Astrocyte (in vitro differentiated cells and primary cell): ENCODE data around the gene NRTN. TPM values are rescaled to one million over a fixed set of nuclear protein-coding genes. Genes with fewer than 3 reads are reported as not detected.

ENCODE experiments used
- DNase-seq: peaks from one replicate; pipeline ENCODE4 v3.0.0-alpha.2; 2010; ENCODE audit warnings: low read depth
- FAIRE-seq: peaks from 2 replicates; lab custom pipeline; 2011; peaks lifted over from hg19 to GRCh38; lab: Jason Lieb, UNC
- H2AFZ ChIP-seq: 2 replicates; pipeline ENCODE4 v1.6.0; 2012; ENCODE audit warnings: low read depth, low read length, inconsistent platforms
- H3K27ac ChIP-seq: 2 replicates; pipeline ENCODE4 v1.5.1; 2011; ENCODE audit warnings: low read depth, low read length, inconsistent platforms
- H3K27me3 ChIP-seq: 2 replicates; pipeline ENCODE4 v1.6.0; 2011; ENCODE audit warnings: low read length, inconsistent platforms; ENCODE audit not compliant: insufficient read depth
- H3K36me3 ChIP-seq: 2 replicates; pipeline ENCODE4 v1.5.1; 2011; ENCODE audit warnings: low read length, inconsistent platforms; ENCODE audit not compliant: insufficient read depth
- H3K4me1 ChIP-seq: 2 replicates; pipeline ENCODE4 v1.5.1; 2011; ENCODE audit warnings: low read length, inconsistent platforms; ENCODE audit not compliant: insufficient read depth
- H3K4me2 ChIP-seq: 2 replicates; pipeline ENCODE4 v1.6.0; 2012; ENCODE audit warnings: low read length, inconsistent platforms
- H3K4me3 ChIP-seq: 2 replicates; pipeline ENCODE4 v1.5.1; 2011; ENCODE audit warnings: low read depth, mild to moderate bottlenecking, low read length, inconsistent platforms; ENCODE audit not compliant: insufficient read depth
- H3K79me2 ChIP-seq: 2 replicates; pipeline ENCODE4 v1.6.0; 2012; ENCODE audit warnings: mild to moderate bottlenecking, low read length, inconsistent platforms; ENCODE audit not compliant: insufficient read depth
- H3K9ac ChIP-seq: 2 replicates; pipeline ENCODE4 v1.6.0; 2012; ENCODE audit warnings: mild to moderate bottlenecking, low read length, inconsistent platforms
- H3K9me3 ChIP-seq: 2 replicates; pipeline ENCODE4 v1.5.1; 2012; ENCODE audit warnings: low read depth, mild to moderate bottlenecking, low read length, inconsistent platforms; ENCODE audit not compliant: insufficient read depth
- H4K20me1 ChIP-seq: 2 replicates; pipeline ENCODE4 v1.6.0; 2012; ENCODE audit warnings: low read length, inconsistent platforms; ENCODE audit not compliant: insufficient read depth
- H3K27ac Mint-ChIP-seq: one replicate; pipeline ENCODE4 v1.8.0; 2021; ENCODE audit warnings: mild to moderate bottlenecking, mixed read lengths; ENCODE audit not compliant: unreplicated experiment
- H3K27me3 Mint-ChIP-seq: one replicate; pipeline ENCODE4 v1.8.0; 2021; ENCODE audit warnings: low read depth, mixed read lengths; ENCODE audit not compliant: unreplicated experiment
- H3K36me3 Mint-ChIP-seq: one replicate; pipeline ENCODE4 v1.8.0; 2021; ENCODE audit warnings: low read depth, mixed read lengths; ENCODE audit not compliant: unreplicated experiment
- H3K4me1 Mint-ChIP-seq: one replicate; pipeline ENCODE4 v1.8.0; 2021; ENCODE audit warnings: low read depth, mixed read lengths; ENCODE audit not compliant: unreplicated experiment
- H3K4me3 Mint-ChIP-seq: one replicate; pipeline ENCODE4 v1.8.0; 2021; ENCODE audit warnings: mild to moderate bottlenecking, moderate library complexity, mixed read lengths; ENCODE audit not compliant: unreplicated experiment
- H3K9me3 Mint-ChIP-seq: one replicate; pipeline ENCODE4 v1.8.0; 2021; ENCODE audit warnings: mild to moderate bottlenecking, mixed read lengths; ENCODE audit not compliant: unreplicated experiment
- CTCF ChIP-seq: IDR thresholded peaks from 2 replicates; pipeline ENCODE4 v1.5.1; 2011; ENCODE audit warnings: low read depth, mild to moderate bottlenecking, inconsistent platforms, low read length, moderate library complexity; ENCODE audit not compliant: insufficient read depth
- EZH2 ChIP-seq: IDR thresholded peaks from 2 replicates; pipeline ENCODE4 v1.6.1; 2012; ENCODE audit warnings: mild to moderate bottlenecking, low read length, inconsistent platforms; ENCODE audit not compliant: insufficient read depth
- total RNA-seq: library from RNA; stranded (reverse); gene quantifications from 2 replicates; pipeline ENCODE4 v1.2.1, GENCODE V29; 2021

NRTN gene
- total RNA-seq, 1 donor from 2014 or later: 0.66 TPM

- H3K4me2 ChIP-seq: peak overlapping the region; percentile 93
- no peaks in the 10 kb centered on the region for H3K27me3 ChIP-seq
- TF ChIP-seq CTCF (no peak), EZH2 (no peak)
- H3K36me3 ChIP-seq: no peaks in the 10 kb centered on the region
- H3K36me3 Mint-ChIP-seq: peaks cover 3% of the 10 kb centered on the region
- DNase-seq: no peak
- H3K9me3 ChIP-seq: no peaks in the 10 kb centered on the region
- H3K4me1 Mint-ChIP-seq: no peaks in the 10 kb centered on the region
- H3K4me1 ChIP-seq: peaks cover 13% of the 10 kb centered on the region
- H3K27ac Mint-ChIP-seq: no peak overlapping the region
- H3K9ac ChIP-seq: no peak overlapping the region
- H3K9me3 Mint-ChIP-seq: no peaks in the 10 kb centered on the region
- no peak overlapping the region for H3K4me3 ChIP-seq
- H3K79me2 ChIP-seq: no peaks in the 10 kb centered on the region
- no peaks in the 10 kb centered on the region for H4K20me1 ChIP-seq
- FAIRE-seq: no peak
- peaks cover 5% of the 10 kb centered on the region for H3K27me3 Mint-ChIP-seq
- H3K4me3 Mint-ChIP-seq: peak overlapping the region; percentile 85
- no peak overlapping the region for H3K27ac ChIP-seq
- H2AFZ ChIP-seq: no peak overlapping the region
These were observed 21.9 kb downstream of the NRTN start for GRCh38 chr19:5826531-5827341.

GRCh38 chr19:5827342-5827890 lies 22.5 kb downstream of the NRTN start:
- Histone ChIP-seq H4K20me1 (no peaks in the 10 kb centered on the region), H3K36me3 (no peaks in the 10 kb centered on the region), H3K79me2 (no peaks in the 10 kb centered on the region), H3K4me1 (peaks cover 13% of the 10 kb centered on the region), H3K27ac (peak overlapping the region; percentile 21), H3K27me3 (no peaks in the 10 kb centered on the region), H3K4me3 (peak overlapping the region; percentile 72), H3K9me3 (no peaks in the 10 kb centered on the region), H3K9ac (peak overlapping the region; percentile 86), H3K4me2 (peak overlapping the region; percentile 93), H2AFZ (peak overlapping the region; percentile 91)
- no peaks in the 10 kb centered on the region for H3K4me1 Mint-ChIP-seq
- TF ChIP-seq EZH2 (no peak), CTCF (no peak)
- H3K27ac Mint-ChIP-seq: no peak overlapping the region
- no peak for FAIRE-seq
- peaks cover 3% of the 10 kb centered on the region for H3K36me3 Mint-ChIP-seq
- H3K9me3 Mint-ChIP-seq: no peaks in the 10 kb centered on the region
- H3K4me3 Mint-ChIP-seq: peak overlapping the region; percentile 85
- no peak for DNase-seq
- H3K27me3 Mint-ChIP-seq: peaks cover 7% of the 10 kb centered on the region
